ENCODE results near the gene PLEKHF1.

PLEKHF1 gene

DNA sequence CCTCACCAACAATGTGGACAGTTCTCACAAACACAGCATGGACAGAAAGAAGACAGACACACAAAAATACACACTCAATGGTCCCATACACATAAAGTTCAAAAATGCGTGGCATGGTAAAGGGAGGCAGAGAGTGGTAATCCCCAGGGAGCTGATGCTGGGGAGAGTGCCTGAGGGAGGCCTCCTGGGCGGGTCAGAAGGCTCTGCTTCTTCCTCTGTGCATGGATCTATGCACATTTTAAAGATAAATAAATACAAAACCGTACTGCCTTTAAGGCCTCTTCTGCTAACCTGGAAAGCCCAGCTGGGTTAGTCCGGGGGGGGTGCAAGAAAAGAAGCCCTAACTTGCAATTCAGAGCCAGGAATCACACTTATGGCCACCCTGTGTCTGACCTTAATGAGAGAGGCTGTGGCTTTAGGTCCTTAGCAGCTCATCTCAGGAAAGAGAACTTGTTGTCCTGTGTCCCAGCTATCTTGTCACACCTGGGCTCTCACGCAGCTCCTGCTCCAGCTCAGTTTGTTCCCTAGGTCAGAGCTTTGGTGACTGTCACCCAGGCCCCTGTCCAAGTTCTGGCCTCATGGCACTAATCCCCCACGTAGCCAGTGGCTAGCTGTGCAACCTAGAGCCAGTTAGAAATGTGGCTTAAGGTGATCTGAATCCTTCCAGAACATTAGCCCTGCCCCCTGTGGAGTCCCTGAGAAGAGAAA is 30.7 kb upstream of the PLEKHF1 start:
- Histone ChIP-seq H3K4ac (ENCODE audit: low read depth in 1 of 2, low read length in 2 of 2) (no peak overlapping the region), H3K27me3 (ENCODE audit: control insufficient read depth in 1 of 2, insufficient read depth in 1 of 2, low read length in 2 of 2) (peaks cover 7 to 12% of the 10 kb centered on the region in 2 experiments), H2BK5ac (ENCODE audit: low read depth, low read length, poor library complexity, severe bottlenecking) (no peak overlapping the region), H2AK5ac (ENCODE audit: low read length, severe bottlenecking) (no peak overlapping the region), H3K14ac (ENCODE audit: low read length in 2 of 2) (no peak overlapping the region), H3K23ac (ENCODE audit: low read length in 2 of 2) (no peak overlapping the region), H2BK12ac (ENCODE audit: low read length in 2 of 2) (no peak overlapping the region), H4K91ac (ENCODE audit: low read length) (no peak overlapping the region), H3K4me2 (ENCODE audit: low read length, poor library complexity, severe bottlenecking) (no peak overlapping the region), H2BK120ac (ENCODE audit: low read depth, low read length) (no peak overlapping the region), H3K4me3 (ENCODE audit: insufficient read depth in 1 of 2, low read depth in 1 of 2, low read length in 2 of 2) (no peak overlapping the region), H3K79me1 (replicated peaks; ENCODE audit: low read length, poor library complexity, severe bottlenecking) (no peaks in the 10 kb centered on the region), H3K18ac (ENCODE audit: low read depth in 1 of 2, low read length in 2 of 2) (no peak overlapping the region), H2AFZ (ENCODE audit: low read depth, low read length) (no peak overlapping the region), H4K8ac (ENCODE audit: low read length) (no peak overlapping the region), H3K4me1 (ENCODE audit: control insufficient read depth, insufficient read depth, low read depth, low read length) (no peaks in the 10 kb centered on the region), H3K27ac (ENCODE audit: low read length, poor library complexity, severe bottlenecking) (no peak overlapping the region), H3K36me3 (ENCODE audit: control insufficient read depth in 1 of 2, insufficient read depth in 2 of 2, low read depth in 1 of 2, low read length in 2 of 2) (no peaks in the 10 kb centered on the region), H3K9ac (ENCODE audit: low read length) (no peak overlapping the region), H2BK15ac (ENCODE audit: low read depth, poor library complexity, severe bottlenecking) (no peak overlapping the region), H3K9me3 (ENCODE audit: control insufficient read depth, low read length) (peaks cover 4% of the 10 kb centered on the region)
- 61% methylated on average over 6 of the region's 6 CpGs for WGBS
- DNase-seq = no peak

DNA sequence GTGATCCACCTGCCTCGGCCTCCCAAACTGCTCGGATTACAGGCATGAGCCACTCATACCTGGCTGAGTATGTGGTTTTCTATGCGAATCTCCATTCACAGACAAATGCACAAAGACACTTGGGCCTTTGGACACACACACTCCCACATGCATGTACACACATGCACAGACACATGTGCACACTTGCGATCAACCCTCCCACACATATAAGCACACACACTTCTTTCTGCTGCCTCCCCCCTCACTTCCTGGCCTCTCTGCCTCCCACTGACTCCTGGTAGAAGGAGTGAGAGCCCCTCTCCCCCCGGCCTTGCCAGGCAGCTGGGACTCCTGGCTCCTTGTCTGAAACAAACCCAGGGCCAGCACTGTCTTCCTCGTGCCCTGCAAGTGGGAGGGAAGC is 29.3 kb upstream of the PLEKHF1 start:
- Histone ChIP-seq H3K9me3 (ENCODE audit: control insufficient read depth, low read length) (peaks cover 4% of the 10 kb centered on the region), H4K91ac (ENCODE audit: low read length) (peak overlapping the region; percentile 18), H3K14ac (ENCODE audit: low read length in 2 of 2) (no peak overlapping the region), H3K27me3 (ENCODE audit: control insufficient read depth in 1 of 2, insufficient read depth in 1 of 2, low read length in 2 of 2) (peaks cover 7 to 12% of the 10 kb centered on the region in 2 experiments), H2BK5ac (ENCODE audit: low read depth, low read length, poor library complexity, severe bottlenecking) (no peak overlapping the region), H2BK12ac (ENCODE audit: low read length in 2 of 2) (no peak overlapping the region), H3K4ac (ENCODE audit: low read depth in 1 of 2, low read length in 2 of 2) (no peak overlapping the region), H3K9ac (ENCODE audit: low read length) (no peak overlapping the region), H3K27ac (ENCODE audit: low read length, poor library complexity, severe bottlenecking) (no peak overlapping the region), H4K8ac (ENCODE audit: low read length) (no peak overlapping the region), H3K36me3 (ENCODE audit: control insufficient read depth in 1 of 2, insufficient read depth in 2 of 2, low read depth in 1 of 2, low read length in 2 of 2) (no peaks in the 10 kb centered on the region), H2BK15ac (ENCODE audit: low read depth, poor library complexity, severe bottlenecking) (no peak overlapping the region), H3K18ac (ENCODE audit: low read depth in 1 of 2, low read length in 2 of 2) (no peak overlapping the region), H3K4me3 (ENCODE audit: insufficient read depth in 1 of 2, low read depth in 1 of 2, low read length in 2 of 2) (no peak overlapping the region), H2AFZ (ENCODE audit: low read depth, low read length) (no peak overlapping the region), H3K4me1 (ENCODE audit: control insufficient read depth, insufficient read depth, low read depth, low read length) (no peaks in the 10 kb centered on the region), H3K23ac (ENCODE audit: low read length in 2 of 2) (no peak overlapping the region), H3K79me1 (replicated peaks; ENCODE audit: low read length, poor library complexity, severe bottlenecking) (no peaks in the 10 kb centered on the region), H2AK5ac (ENCODE audit: low read length, severe bottlenecking) (no peak overlapping the region), H3K4me2 (ENCODE audit: low read length, poor library complexity, severe bottlenecking) (no peak overlapping the region), H2BK120ac (ENCODE audit: low read depth, low read length) (no peak overlapping the region)
- WGBS = 83% methylated on average over 6 of the region's 6 CpGs
- DNase-seq = no peak

DNA sequence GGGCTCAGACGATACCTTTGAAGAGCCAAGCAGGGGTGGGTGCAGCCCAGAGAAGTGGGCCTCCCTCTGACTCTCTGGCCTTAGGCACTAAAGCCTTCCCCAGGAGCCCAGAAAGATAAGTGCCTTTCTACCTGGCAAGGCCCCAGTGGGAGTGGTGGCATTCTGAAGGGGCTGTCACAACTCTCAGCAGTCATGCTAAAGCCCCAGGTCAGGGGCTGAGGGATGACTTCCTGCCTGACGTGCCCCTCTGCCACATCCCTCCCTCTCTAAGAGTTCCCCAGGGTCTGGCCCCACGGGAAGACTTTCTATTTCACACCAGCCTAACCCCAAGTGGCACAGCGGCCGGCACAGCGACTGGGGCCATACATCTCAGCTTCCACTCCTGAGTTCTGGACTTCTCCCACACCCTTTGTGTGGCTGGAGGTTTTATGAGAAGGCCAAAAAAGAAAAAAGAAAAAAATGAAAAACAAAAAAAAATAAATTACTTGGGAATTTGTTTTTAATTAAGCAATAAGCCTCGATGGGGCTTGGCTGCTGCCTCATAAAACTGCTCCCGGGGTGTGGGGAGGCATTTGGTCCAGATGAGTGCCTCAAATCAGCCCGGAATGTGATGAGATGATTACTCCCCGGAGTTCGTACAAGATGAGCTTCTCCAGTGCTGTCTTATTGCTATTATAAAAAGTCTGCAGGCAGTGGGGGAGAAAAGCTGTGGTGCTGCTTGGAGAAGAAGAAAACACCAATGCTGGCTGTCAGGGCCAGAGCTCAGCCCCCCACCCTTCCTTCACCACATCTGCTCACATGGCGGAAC is 28.5 kb upstream of the PLEKHF1 start:
- Histone ChIP-seq H2AK5ac (ENCODE audit: low read length, severe bottlenecking) (no peak overlapping the region), H2AFZ (ENCODE audit: low read depth, low read length) (no peak overlapping the region), H4K91ac (ENCODE audit: low read length) (no peak overlapping the region), H2BK120ac (ENCODE audit: low read depth, low read length) (no peak overlapping the region), H3K79me1 (replicated peaks; ENCODE audit: low read length, poor library complexity, severe bottlenecking) (no peaks in the 10 kb centered on the region), H3K36me3 (ENCODE audit: control insufficient read depth in 1 of 2, insufficient read depth in 2 of 2, low read depth in 1 of 2, low read length in 2 of 2) (no peaks in the 10 kb centered on the region), H3K4me1 (ENCODE audit: control insufficient read depth, insufficient read depth, low read depth, low read length) (no peaks in the 10 kb centered on the region), H3K27ac (ENCODE audit: low read length, poor library complexity, severe bottlenecking) (no peak overlapping the region), H3K4ac (ENCODE audit: low read depth in 1 of 2, low read length in 2 of 2) (no peak overlapping the region), H4K8ac (ENCODE audit: low read length) (no peak overlapping the region), H3K27me3 (ENCODE audit: control insufficient read depth in 1 of 2, insufficient read depth in 1 of 2, low read length in 2 of 2) (peaks cover 8 to 9% of the 10 kb centered on the region in 2 experiments), H3K4me2 (ENCODE audit: low read length, poor library complexity, severe bottlenecking) (no peak overlapping the region), H3K4me3 (ENCODE audit: insufficient read depth in 1 of 2, low read depth in 1 of 2, low read length in 2 of 2) (no peak overlapping the region), H3K9me3 (ENCODE audit: control insufficient read depth, low read length) (peaks cover 4% of the 10 kb centered on the region), H3K18ac (ENCODE audit: low read depth in 1 of 2, low read length in 2 of 2) (no peak overlapping the region), H3K9ac (ENCODE audit: low read length) (no peak overlapping the region), H3K14ac (ENCODE audit: low read length in 2 of 2) (no peak overlapping the region), H2BK12ac (ENCODE audit: low read length in 2 of 2) (no peak overlapping the region), H3K23ac (ENCODE audit: low read length in 2 of 2) (no peak overlapping the region), H2BK5ac (ENCODE audit: low read depth, low read length, poor library complexity, severe bottlenecking) (no peak overlapping the region), H2BK15ac (ENCODE audit: low read depth, poor library complexity, severe bottlenecking) (no peak overlapping the region)
- no peak for DNase-seq
- 81% methylated on average over 6 of the region's 12 CpGs for WGBS

DNA sequence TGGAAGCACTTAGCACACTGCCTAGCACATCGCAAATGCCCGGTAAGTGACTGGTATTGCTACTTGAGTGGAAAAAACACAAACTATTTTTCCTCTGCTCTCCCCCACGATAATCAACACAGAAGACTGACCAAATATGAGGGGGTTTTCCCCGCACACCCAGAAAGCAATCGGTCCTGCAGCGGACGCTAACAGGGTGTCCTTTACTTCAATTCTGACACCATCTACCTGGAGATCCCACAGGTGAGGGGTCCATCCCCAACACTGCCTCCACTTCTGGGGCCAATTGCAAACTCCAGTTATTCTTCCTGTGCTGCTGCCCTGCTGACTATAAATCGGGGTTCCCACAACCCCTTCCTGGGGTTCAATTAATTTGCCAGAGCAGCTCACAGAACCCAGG is 26.2 kb upstream of the PLEKHF1 start:
- Histone ChIP-seq H3K27ac (ENCODE audit: low read length, poor library complexity, severe bottlenecking) (no peak overlapping the region), H3K4me2 (ENCODE audit: low read length, poor library complexity, severe bottlenecking) (no peak overlapping the region), H2BK120ac (ENCODE audit: low read depth, low read length) (no peak overlapping the region), H2BK5ac (ENCODE audit: low read depth, low read length, poor library complexity, severe bottlenecking) (no peak overlapping the region), H4K8ac (ENCODE audit: low read length) (no peak overlapping the region), H2AK5ac (ENCODE audit: low read length, severe bottlenecking) (no peak overlapping the region), H3K23ac (ENCODE audit: low read length in 2 of 2) (no peak overlapping the region), H3K27me3 (ENCODE audit: control insufficient read depth in 1 of 2, insufficient read depth in 1 of 2, low read length in 2 of 2) (peaks cover 9 to 11% of the 10 kb centered on the region in 2 experiments), H3K79me1 (replicated peaks; ENCODE audit: low read length, poor library complexity, severe bottlenecking) (no peaks in the 10 kb centered on the region), H2BK12ac (ENCODE audit: low read length in 2 of 2) (no peak overlapping the region), H3K36me3 (ENCODE audit: control insufficient read depth in 1 of 2, insufficient read depth in 2 of 2, low read depth in 1 of 2, low read length in 2 of 2) (no peaks in the 10 kb centered on the region), H3K9me3 (ENCODE audit: control insufficient read depth, low read length) (no peaks in the 10 kb centered on the region), H4K91ac (ENCODE audit: low read length) (no peak overlapping the region), H2AFZ (ENCODE audit: low read depth, low read length) (no peak overlapping the region), H3K14ac (ENCODE audit: low read length in 2 of 2) (no peak overlapping the region), H3K4me3 (ENCODE audit: insufficient read depth in 1 of 2, low read depth in 1 of 2, low read length in 2 of 2) (no peak overlapping the region), H3K4ac (ENCODE audit: low read depth in 1 of 2, low read length in 2 of 2) (no peak overlapping the region), H3K9ac (ENCODE audit: low read length) (no peak overlapping the region), H3K4me1 (ENCODE audit: control insufficient read depth, insufficient read depth, low read depth, low read length) (no peaks in the 10 kb centered on the region), H3K18ac (ENCODE audit: low read depth in 1 of 2, low read length in 2 of 2) (no peak overlapping the region), H2BK15ac (ENCODE audit: low read depth, poor library complexity, severe bottlenecking) (no peak overlapping the region)
- no peak for DNase-seq
- WGBS = 89% methylated on average over 8 of the region's 8 CpGs

Measured in mesenchymal stem cell (in vitro differentiated cells and primary cell).